GM15510 (cell line): ENCODE results near the gene RHNO1.
A peak's percentile ranks its signal among the peaks of the same experiment; 100 is the strongest.

Experiments used
- POLR2A ChIP-seq: IDR thresholded peaks from 3 replicates; pipeline ENCODE4 v1.6.1; 2011; ENCODE audit warnings: borderline replicate concordance; ENCODE audit not compliant: insufficient read length; ENCODE audit errors: extremely low read depth

The RHNO1 gene

GRCh38 chr12:2877047-2877952 lies at the start of gene RHNO1, which contains the start of gene FOXM1:
Gene RHNO1, plus strand, starts transcription at chr12:2877223. Its CDS starts 8,144 bp downstream, at chr12:2885367.
Gene FOXM1, minus strand, starts transcription at chr12:2877174. Its CDS starts 2,696 bp downstream, at chr12:2874478.
- peak; percentile 86 for TF ChIP-seq POLR2A

- TF ChIP-seq POLR2A = no peak
These were observed 47.7 kb upstream of the RHNO1 start for GRCh38 chr12:2829275-2829674.

- TF ChIP-seq POLR2A = no peak
These were observed 44.4 kb upstream of the RHNO1 start for GRCh38 chr12:2832550-2833127.

DNA sequence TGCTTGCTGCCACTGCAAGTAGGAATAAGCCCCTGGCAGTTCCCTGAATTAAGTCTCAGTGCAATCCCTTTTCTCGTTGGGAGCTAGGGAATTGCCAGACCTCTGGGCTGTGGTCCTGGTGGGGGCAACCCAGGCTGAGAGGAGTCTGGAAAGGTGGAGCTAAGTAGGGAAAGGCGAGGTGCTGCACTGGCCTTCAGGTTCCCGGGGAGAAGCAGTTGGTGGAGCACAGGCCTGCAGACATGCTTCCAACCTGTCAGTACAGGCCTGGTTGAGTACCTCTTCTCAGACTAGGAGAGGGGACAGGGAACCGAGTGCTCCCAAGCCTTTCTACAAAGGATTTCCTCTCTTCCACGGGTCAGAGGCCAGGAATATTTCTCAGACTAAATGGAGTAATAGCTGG lies 43.7 kb upstream of the RHNO1 start:
- no peak for TF ChIP-seq POLR2A

DNA sequence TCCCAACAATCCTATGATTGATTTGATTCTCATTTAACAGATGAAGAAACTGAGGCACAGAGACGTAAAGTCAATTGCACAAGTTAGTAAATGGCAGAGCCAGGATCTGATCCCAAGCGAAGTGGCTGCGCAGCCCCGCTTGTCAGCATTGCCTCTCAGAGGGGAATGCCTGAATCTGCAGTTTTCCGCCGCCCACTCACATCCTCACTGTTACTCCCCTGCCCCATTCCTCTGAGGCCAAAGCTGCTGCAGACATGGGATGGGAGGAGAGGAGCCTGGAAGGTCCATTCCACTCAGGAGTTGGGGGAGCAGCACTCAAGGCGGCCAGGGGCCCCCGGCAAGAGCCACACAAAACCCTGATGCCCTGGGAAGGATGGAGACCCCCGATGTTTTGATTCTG lies 43.2 kb upstream of the RHNO1 start:
- TF ChIP-seq POLR2A = no peak

DNA sequence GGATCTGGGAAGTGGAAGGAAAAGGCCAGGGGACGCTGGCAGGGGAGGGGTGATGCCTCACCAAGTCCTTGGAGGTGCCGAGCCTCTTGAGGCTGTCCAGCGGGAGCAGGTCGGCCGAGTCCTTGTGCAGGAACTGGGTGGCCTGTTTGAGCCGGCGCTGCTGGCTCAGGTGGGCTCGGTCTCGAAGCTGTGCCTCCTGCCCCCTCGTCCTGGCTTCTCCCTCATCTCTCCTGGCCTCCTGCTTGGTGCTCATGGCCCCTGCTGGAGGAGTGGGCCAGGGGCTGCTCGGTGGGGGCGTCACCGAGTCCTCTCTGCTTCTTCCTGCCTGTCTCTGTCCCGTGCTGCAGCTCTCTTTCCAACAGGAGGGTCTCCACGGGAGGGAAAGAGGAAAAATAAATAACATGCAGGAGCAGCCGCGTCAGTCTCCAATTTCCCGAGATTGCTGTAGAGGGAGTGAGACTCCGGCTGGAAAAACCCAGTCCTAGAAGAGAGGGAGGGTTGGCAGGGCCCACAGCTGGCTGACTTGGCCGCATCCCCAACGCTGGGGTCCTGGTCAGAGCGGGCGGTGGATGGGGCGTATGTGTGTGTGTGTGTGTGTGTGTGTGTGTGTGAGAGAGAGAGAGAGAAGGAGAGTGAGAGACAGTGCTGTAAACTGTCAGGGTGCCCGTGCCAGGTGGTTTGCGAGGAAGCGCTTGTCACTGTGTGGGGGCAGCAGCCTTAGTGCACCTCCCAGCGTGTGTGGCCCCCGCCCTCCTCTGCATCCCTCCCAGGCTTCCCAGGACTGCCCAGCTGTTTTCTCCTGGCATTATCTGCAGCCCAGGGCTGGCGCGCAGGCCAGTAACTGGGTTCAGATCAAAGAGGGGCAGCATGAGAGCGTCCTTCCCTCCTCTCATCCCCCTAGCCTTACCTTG lies 42.2 kb upstream of the RHNO1 start, which contains the start of gene NRIP2:
Gene NRIP2, minus strand, starts transcription at position 455 of the 911 bp plus-strand sequence. Its CDS starts 52 bp downstream, at position 403.
- TF ChIP-seq POLR2A = no peak

GRCh38 chr12:2835691-2836403 lies 41.2 kb upstream of the RHNO1 start:
- TF ChIP-seq POLR2A = no peak

GRCh38 chr12:2836574-2836973 lies 40.4 kb upstream of the RHNO1 start:
- no peak for TF ChIP-seq POLR2A

DNA sequence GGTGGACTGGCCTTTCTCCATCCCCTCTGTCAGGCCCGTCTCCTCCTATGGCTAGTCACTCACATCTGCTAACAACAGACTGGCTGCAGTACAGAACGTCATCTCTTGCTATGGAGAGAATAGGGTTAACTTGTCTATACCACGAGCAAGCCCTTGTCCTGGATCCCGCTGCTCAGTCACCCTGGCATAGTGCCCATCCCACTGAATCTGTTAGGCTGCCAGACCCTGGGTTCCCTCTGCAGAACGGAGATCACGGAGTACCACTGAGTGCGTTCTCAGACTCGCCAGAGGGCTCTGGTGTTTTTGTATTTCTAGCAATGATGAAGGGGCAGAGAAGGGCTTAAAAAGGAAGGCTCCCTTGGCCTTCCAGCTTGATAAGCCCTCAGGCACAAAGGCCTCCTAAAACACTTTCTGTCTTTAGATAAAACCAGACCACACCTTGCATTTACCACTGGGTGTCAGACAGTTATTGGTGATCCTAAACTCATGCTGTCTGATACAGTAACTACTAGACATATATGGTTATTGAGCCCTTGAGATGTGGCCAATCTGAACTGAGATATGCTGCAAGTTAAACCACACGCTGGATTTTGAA lies 35.9 kb upstream of the RHNO1 start:
- no peak for TF ChIP-seq POLR2A

DNA sequence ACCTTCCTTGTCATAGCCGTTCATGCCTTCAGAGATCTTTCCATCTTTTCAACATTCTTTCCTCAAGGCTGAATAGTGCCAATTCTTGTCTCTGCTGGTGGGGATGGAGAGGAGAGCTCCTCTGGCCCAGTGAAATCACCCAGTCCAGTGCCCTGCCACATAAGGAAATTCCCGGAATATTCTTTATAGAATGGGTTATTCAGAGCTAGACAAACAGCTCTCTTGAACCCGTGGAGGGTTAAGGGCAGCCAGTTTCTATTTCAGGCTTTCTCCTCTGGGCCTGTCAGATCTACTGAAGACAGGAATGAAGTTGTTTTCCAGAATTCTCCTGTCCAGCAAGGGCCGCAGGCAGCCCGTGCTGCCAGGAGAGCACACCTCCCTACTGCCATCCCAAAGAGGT lies 34.1 kb upstream of the RHNO1 start:
- TF ChIP-seq POLR2A = no peak

GRCh38 chr12:2844786-2845185 lies 32.2 kb upstream of the RHNO1 start:
- TF ChIP-seq POLR2A = no peak

GRCh38 chr12:2845280-2845679 lies 31.7 kb upstream of the RHNO1 start:
- TF ChIP-seq POLR2A = no peak

DNA sequence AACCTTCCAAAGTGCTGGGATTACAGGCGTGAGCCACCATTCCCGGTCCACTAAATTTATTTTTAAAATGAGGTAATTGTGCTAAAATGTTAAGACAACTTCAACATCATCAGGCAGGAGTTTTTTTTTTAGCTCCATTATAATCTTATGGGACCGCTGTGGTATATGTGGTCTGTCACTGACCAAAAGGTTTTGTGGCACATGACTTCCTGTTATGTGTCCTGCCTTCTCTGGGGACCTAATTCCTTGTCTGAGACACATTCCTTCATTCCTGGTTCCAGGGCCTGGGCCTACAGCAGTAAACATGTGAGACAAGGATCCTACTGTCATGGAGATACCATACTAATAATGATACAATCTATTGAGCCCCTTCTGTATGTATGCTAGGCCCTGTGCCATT lies 25.1 kb upstream of the RHNO1 start:
- no peak for TF ChIP-seq POLR2A

GRCh38 chr12:2853626-2854025 lies 23.4 kb upstream of the RHNO1 start:
- no peak for TF ChIP-seq POLR2A
